GM12878 (cell line): Measurements from ENCODE around the gene SAAL1. TPM values are rescaled to one million over a fixed set of nuclear protein-coding genes. Genes with fewer than 3 reads are reported as not detected.

ENCODE experiments used
- ATAC-seq: fragments of 200-7000 bp; cut with Tn5 transposase; 3 replicates; pipeline ENCODE4 v1.9.1; 2020; ENCODE audit warnings: mild to moderate bottlenecking, moderate library complexity
- BruUV-seq: library from RNA; stranded (reverse); fragments of 400-500 nt; replicated peaks from 2 replicates; lab custom pipeline; 2021; lab: Mats Ljungman, UMichigan
- CTCF ChIA-PET: fragments of 300-600 bp; sonication (Branson Sonifier 250); formaldehyde crosslinking; extraction: SDS; loops from one replicate; lab custom pipeline; 2021; ENCODE audit warnings: inconsistent platforms; lab: Yijun Ruan, JAX
- POLR2A ChIA-PET: fragments of 350-600 bp; formaldehyde crosslinking; extraction: SDS; loops from one replicate; lab custom pipeline; 2021; ENCODE audit warnings: inconsistent platforms; lab: Charles Lee
- RAD21 ChIA-PET: fragments of 300-600 bp; sonication (Branson Sonifier 250); formaldehyde crosslinking; loops from one replicate; lab custom pipeline; 2023; ENCODE audit warnings: antibody characterized with exemption; ENCODE audit not compliant: unreplicated experiment; lab: Charles Lee
- SMC1A ChIA-PET: fragments of 300-600 bp; sonication (Branson Sonifier 250); formaldehyde crosslinking; loops from one replicate; lab custom pipeline; 2023; ENCODE audit not compliant: unreplicated experiment, uncharacterized antibody; lab: Charles Lee
- DNase-seq: peaks from one replicate; pipeline ENCODE4 v3.0.0-alpha.2; 2011; ENCODE audit warnings: low read depth, low spot score
- FAIRE-seq: peaks from 3 replicates; lab custom pipeline; 2011; peaks lifted over from hg19 to GRCh38; lab: Jason Lieb, UNC
- H2AFZ ChIP-seq: 2 replicates; pipeline ENCODE4 v1.6.0; 2011; ENCODE audit warnings: low read depth, low read length, control low read depth; ENCODE audit not compliant: control insufficient read depth
- H3K27ac ChIP-seq: 2 replicates; pipeline ENCODE4 v1.5.1; 2011; ENCODE audit warnings: control low read depth; ENCODE audit not compliant: control insufficient read depth, insufficient read depth
- H3K27me3 ChIP-seq, 2 experiments: replicated peaks in 1 of 2; 2 replicates each; pipeline versions ENCODE4 v1.6.0 to v1.6.1; 2011; ENCODE audit warnings: low read length in 1 of 2; ENCODE audit not compliant: control insufficient read depth in 2 of 2, insufficient read depth in 2 of 2
- H3K36me3 ChIP-seq, 2 experiments: 2 replicates each; pipeline ENCODE4 v1.5.1; 2011; ENCODE audit warnings: low read length in 1 of 2; ENCODE audit not compliant: control insufficient read depth in 2 of 2, insufficient read depth in 2 of 2
- H3K4me1 ChIP-seq: 2 replicates; pipeline ENCODE4 v1.6.1; 2011; ENCODE audit warnings: mild to moderate bottlenecking, low read length, moderate library complexity, mixed read lengths; ENCODE audit not compliant: control insufficient read depth, insufficient read depth
- H3K4me2 ChIP-seq: 2 replicates; pipeline ENCODE4 v1.6.0; 2011; ENCODE audit warnings: control low read depth; ENCODE audit not compliant: control insufficient read depth, insufficient read depth
- H3K4me3 ChIP-seq: fragments of 200-600 bp; sonication (generic); 2 replicates; pipeline ENCODE4 v1.5.1; 2016
- H3K79me2 ChIP-seq: 2 replicates; pipeline ENCODE4 v1.6.0; 2011; ENCODE audit warnings: low read length; ENCODE audit not compliant: control insufficient read depth, insufficient read depth
- H3K9ac ChIP-seq: 2 replicates; pipeline ENCODE4 v1.8.0; 2011; ENCODE audit warnings: low read length, control low read depth, mixed read lengths; ENCODE audit not compliant: control insufficient read depth, insufficient read depth
- H3K9me3 ChIP-seq: replicated peaks from 3 replicates; pipeline ENCODE4 v1.5.1; 2011; ENCODE audit warnings: mild to moderate bottlenecking, low read length; ENCODE audit not compliant: control insufficient read depth, insufficient read depth
- H4K20me1 ChIP-seq: 2 replicates; pipeline ENCODE4 v1.6.0; 2011; ENCODE audit not compliant: control insufficient read depth, insufficient read depth
- BACH1 ChIP-seq: fragments of 450-650 bp; IDR thresholded peaks from 2 replicates; pipeline ENCODE4 v1.6.1; 2017; ENCODE audit warnings: mild to moderate bottlenecking, borderline replicate concordance
- BMI1 ChIP-seq: fragments of 450-650 bp; IDR thresholded peaks from 2 replicates; pipeline ENCODE4 v1.6.1; 2016; ENCODE audit warnings: mild to moderate bottlenecking, moderate library complexity, borderline replicate concordance
- HDAC6 ChIP-seq: fragments of 200-600 bp; sonication (generic); IDR thresholded peaks from one replicate; pipeline ENCODE4 v1.8.0; 2017; ENCODE audit warnings: antibody characterized with exemption; ENCODE audit not compliant: unreplicated experiment
- MTA3 ChIP-seq: IDR thresholded peaks from 2 replicates; pipeline ENCODE4 v1.6.1; 2012; ENCODE audit warnings: low read length, inconsistent platforms, borderline replicate concordance
- RAD51 ChIP-seq: fragments of 450-650 bp; IDR thresholded peaks from 2 replicates; pipeline ENCODE4 v1.6.1; 2016; ENCODE audit warnings: moderate library complexity, mild to moderate bottlenecking, inconsistent platforms
- RFX5 ChIP-seq: IDR thresholded peaks from 2 replicates; pipeline ENCODE4 v1.6.1; 2011; ENCODE audit warnings: low read depth, low read length, improper control_type of control experiment
- STAT3 ChIP-seq: IDR thresholded peaks from 2 replicates; pipeline ENCODE4 v1.6.1; 2011; ENCODE audit warnings: low read depth, low read length, improper control_type of control experiment
- TCF3 ChIP-seq: IDR thresholded peaks from 2 replicates; pipeline ENCODE4 v1.6.1; 2012; ENCODE audit warnings: low read depth, mild to moderate bottlenecking, low read length, borderline replicate concordance; ENCODE audit not compliant: insufficient read depth
- WGBS: methylation state at CpG from one replicate; pipeline ENCODE4 v1.1.6; 2016; ENCODE audit warnings: low lambda C conversion rate; ENCODE audit not compliant: insufficient replicate concordance, insufficient coverage; ENCODE audit errors: missing lambda C conversion rate; 5-methylcytosine and 5-hydroxymethylcytosine counted together
- in situ Hi-C: fragments of 300-500 bp; cut with MboI; formaldehyde crosslinking; loops from 9 replicates; pipeline ENCODE4 v1.14.3; 2018; ENCODE audit warnings: mixed read lengths
- intact Hi-C: fragments of 100-400 bp; cut with micrococcal nuclease; formaldehyde crosslinking; loops from one replicate; pipeline ENCODE4 v1.14.2; 2022; ENCODE audit not compliant: unreplicated experiment
- polyA plus RNA-seq, 11 experiments: library from polyadenylated mRNA; depleted of rRNA in 4 of 11; unstranded in 6 of 11; stranded (reverse) in 5 of 11; fragments of >200 nt; fragmentation: Nextera tagmentation in 4 of 11; fragmentation: Illumina TruSeq in 1 of 11; extraction: Ambion mirVana in 4 of 11; extraction: Trizol in 1 of 11; gene quantifications; 1 replicate in 1 of 11; 2 replicates in 10 of 11; pipeline versions ENCODE4 v1.2.1 to v1.2.3, GENCODE V29; 2011 to 2016; ENCODE audit warnings: inconsistent platforms in 2 of 11, missing spikeins in 2 of 11, low read depth in 1 of 11
- total RNA-seq, 4 experiments: library from RNA; depleted of rRNA in 3 of 4; stranded (reverse); fragments of >200 nt in 3 of 4; fragmentation: Illumina TruSeq in 1 of 4; extraction: Trizol in 1 of 4; gene quantifications; 2 replicates each; pipeline versions ENCODE4 v1.2.1 to v1.2.3, GENCODE V29; 2013 to 2021
- TF ChIP-seq, protein P1 (sequence below): IDR thresholded peaks from 2 replicates; pipeline ENCODE4 v1.6.1; 2011; ENCODE audit warnings: borderline replicate concordance, low read depth, mild to moderate bottlenecking, moderate library complexity, mixed read lengths, low read length; ENCODE audit not compliant: insufficient read depth; ENCODE audit errors: extremely low read length
- TF ChIP-seq, protein P2 (sequence below): IDR thresholded peaks from 2 replicates; pipeline ENCODE4 v1.6.1; 2012; ENCODE audit warnings: low read depth, low read length, improper control_type of control experiment

The SAAL1 gene
- total and polyA plus RNA-seq, 10 of the 15 experiments (the other 5 are each of a cell fraction or from before 2014, with no cell fraction given), result 26.3 to 59.4 (median 43.8) TPM

- no peak within 1 kb of the TSS for H3K4me2 ChIP-seq
- no peak for TF ChIP-seq BMI1
- TF ChIP-seq HDAC6, result no peak
- TF ChIP-seq BACH1, result no peak
- TF ChIP-seq MTA3, result no peak
- TF ChIP-seq STAT3, result no peak
- no peak for TF ChIP-seq TCF3
- TF ChIP-seq RAD51, result no peak
- TF ChIP-seq, protein P1, sequence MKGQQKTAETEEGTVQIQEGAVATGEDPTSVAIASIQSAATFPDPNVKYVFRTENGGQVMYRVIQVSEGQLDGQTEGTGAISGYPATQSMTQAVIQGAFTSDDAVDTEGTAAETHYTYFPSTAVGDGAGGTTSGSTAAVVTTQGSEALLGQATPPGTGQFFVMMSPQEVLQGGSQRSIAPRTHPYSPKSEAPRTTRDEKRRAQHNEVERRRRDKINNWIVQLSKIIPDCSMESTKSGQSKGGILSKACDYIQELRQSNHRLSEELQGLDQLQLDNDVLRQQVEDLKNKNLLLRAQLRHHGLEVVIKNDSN, result no peak
- TF ChIP-seq, protein P2, sequence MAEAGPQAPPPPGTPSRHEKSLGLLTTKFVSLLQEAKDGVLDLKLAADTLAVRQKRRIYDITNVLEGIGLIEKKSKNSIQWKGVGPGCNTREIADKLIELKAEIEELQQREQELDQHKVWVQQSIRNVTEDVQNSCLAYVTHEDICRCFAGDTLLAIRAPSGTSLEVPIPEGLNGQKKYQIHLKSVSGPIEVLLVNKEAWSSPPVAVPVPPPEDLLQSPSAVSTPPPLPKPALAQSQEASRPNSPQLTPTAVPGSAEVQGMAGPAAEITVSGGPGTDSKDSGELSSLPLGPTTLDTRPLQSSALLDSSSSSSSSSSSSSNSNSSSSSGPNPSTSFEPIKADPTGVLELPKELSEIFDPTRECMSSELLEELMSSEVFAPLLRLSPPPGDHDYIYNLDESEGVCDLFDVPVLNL, result no peak
- no peak for TF ChIP-seq RFX5
- TF ChIP-seq, all 136 proteins: peak for 0
- peak; percentile 52 for ATAC-seq
- H3K27me3 ChIP-seq, result no peaks in the 10 kb centered on the region; a peak in 2 of 4 replicates
- no peak for DNase-seq
- in situ Hi-C loops (no loop called here), intact Hi-C loops (no loop called here)
- ChIA-PET RAD21 (no interaction called here), CTCF (interaction anchor here (1.2 kb wide), 1 partner anchor 17 kb away, joined by 3 read pairs; no protein-coding TSS in a partner anchor), POLR2A (no interaction called here), SMC1A (no interaction called here)
- BruUV-seq, result no TSS peak
- H2AFZ ChIP-seq, result no peak within 1 kb of the TSS
- WGBS, result 76% methylated on average over 30 of the region's 36 CpGs
- H3K4me1 ChIP-seq, result no peaks in the 10 kb centered on the region
- H3K36me3 ChIP-seq, result no peaks in the 10 kb centered on the region
- H3K9me3 ChIP-seq, result no peaks in the 10 kb centered on the region
- H3K27ac ChIP-seq, result no peak within 1 kb of the TSS
- H4K20me1 ChIP-seq, result no peaks in the 10 kb centered on the region
- FAIRE-seq, result no peak
- H3K79me2 ChIP-seq, result no peaks in the 10 kb centered on the region
- no peak within 1 kb of the TSS for H3K4me3 ChIP-seq
- no peak within 1 kb of the TSS for H3K9ac ChIP-seq
These were observed 59.6 kb downstream of the SAAL1 start, which contains the start of gene TPH1 for GRCh38 chr11:18046116-18046777. TSS of gene TPH1 (minus strand) at chr11:18046269. CDS start at chr11:18040762, 5,507 bp downstream.
